NB4 (cell line): Measurements from ENCODE around the gene DBF4.

Experiments used
- DNase-seq: peaks from one replicate; pipeline ENCODE4 v3.0.0; 2010; ENCODE audit warnings: low read depth
- H3K4me3 ChIP-seq: one replicate; pipeline ENCODE4 v1.5.1; 2011; ENCODE audit warnings: mild to moderate bottlenecking, low read depth, low read length, moderate library complexity
- MYC ChIP-seq: IDR thresholded peaks from 2 replicates; pipeline ENCODE4 v1.6.1; 2011; ENCODE audit warnings: low read depth, low read length
- POLR2A ChIP-seq: IDR thresholded peaks from 2 replicates; pipeline ENCODE4 v1.6.1; 2011; ENCODE audit warnings: mild to moderate bottlenecking; ENCODE audit not compliant: insufficient read length; ENCODE audit errors: extremely low read depth
- TF ChIP-seq, protein P1 (sequence below): IDR thresholded peaks from 2 replicates; pipeline ENCODE4 v1.6.1; 2011; ENCODE audit warnings: low read depth, low read length
- TF ChIP-seq, protein P2 (sequence below): IDR thresholded peaks from one replicate; pipeline ENCODE4 v1.5.1; 2012; ENCODE audit warnings: low read depth, low read length

The DBF4 gene

DNA sequence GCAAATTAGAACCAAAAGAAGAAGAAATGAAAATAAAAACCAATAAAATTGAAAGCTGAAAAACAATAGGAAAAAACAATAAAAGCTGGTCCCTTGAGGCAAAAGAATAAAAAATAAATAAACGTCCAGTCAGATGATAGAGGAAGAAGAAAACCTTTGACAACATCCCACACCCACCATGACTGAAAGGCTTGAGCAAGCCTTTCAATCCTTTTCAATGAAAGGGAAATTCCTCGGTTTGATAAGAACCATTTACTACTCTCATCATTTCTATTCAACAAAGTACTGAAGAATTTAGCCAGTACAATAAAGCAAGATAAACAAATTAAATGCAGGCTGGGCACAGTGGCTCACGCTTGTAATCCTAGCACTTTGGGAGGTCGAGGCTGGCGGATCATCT, 3.9 kb upstream of the DBF4 start:
- TF ChIP-seq MYC (no peak), POLR2A (no peak)
- TF ChIP-seq, protein P1, sequence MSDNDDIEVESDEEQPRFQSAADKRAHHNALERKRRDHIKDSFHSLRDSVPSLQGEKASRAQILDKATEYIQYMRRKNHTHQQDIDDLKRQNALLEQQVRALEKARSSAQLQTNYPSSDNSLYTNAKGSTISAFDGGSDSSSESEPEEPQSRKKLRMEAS: no peak
- TF ChIP-seq, protein P2, sequence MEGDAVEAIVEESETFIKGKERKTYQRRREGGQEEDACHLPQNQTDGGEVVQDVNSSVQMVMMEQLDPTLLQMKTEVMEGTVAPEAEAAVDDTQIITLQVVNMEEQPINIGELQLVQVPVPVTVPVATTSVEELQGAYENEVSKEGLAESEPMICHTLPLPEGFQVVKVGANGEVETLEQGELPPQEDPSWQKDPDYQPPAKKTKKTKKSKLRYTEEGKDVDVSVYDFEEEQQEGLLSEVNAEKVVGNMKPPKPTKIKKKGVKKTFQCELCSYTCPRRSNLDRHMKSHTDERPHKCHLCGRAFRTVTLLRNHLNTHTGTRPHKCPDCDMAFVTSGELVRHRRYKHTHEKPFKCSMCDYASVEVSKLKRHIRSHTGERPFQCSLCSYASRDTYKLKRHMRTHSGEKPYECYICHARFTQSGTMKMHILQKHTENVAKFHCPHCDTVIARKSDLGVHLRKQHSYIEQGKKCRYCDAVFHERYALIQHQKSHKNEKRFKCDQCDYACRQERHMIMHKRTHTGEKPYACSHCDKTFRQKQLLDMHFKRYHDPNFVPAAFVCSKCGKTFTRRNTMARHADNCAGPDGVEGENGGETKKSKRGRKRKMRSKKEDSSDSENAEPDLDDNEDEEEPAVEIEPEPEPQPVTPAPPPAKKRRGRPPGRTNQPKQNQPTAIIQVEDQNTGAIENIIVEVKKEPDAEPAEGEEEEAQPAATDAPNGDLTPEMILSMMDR: no peak
- no peak for DNase-seq
- H3K4me3 ChIP-seq: no peak overlapping the region

DNA sequence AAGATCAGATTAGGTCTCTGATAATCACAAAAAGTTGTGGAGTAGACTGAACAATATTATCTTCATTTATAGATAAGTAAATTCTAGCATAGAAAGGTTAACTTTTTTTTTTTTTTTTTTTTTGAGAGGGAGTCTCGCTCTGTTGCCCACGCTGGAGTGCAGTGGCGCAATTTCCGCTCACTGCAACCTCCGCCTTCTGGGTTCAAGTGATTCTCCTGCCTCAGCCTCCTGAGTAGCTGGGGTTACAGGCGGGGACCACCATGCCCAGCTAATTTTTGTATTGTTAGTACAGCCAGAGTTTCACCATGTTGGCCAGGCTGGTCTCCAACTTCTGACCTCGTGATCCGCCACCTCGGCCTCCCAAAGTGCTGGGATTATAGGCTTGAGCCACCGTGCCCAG, 3.0 kb upstream of the DBF4 start:
- peak; percentile 15 for DNase-seq
- peak overlapping the region; percentile 81 for H3K4me3 ChIP-seq

DNA sequence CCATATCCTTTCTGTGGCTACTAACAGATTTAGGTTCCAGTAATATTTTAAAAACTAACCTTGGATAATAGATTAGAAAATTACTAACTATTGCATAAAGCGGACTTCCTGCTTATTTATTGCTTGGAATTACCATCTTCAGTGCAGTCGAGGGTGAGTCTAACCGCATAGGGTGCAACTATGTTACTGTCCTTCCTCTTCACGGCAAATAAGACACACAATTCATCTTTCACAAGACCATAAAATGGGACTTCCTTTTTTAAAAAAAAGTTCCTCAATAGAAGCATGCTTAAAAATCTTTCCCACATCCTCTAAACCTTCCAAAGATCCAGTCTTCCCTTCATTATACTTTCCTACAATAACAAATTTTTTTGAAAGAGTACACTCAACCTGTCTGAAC, 2.2 kb upstream of the DBF4 start:
- TF ChIP-seq MYC: no peak; the same call in 1 of the 2 replicates
- TF ChIP-seq, protein P1: no peak; the same call in 1 of the 2 replicates
- TF ChIP-seq POLR2A: no peak
- TF ChIP-seq, protein P2: no peak
- DNase-seq: peak; percentile 94
- H3K4me3 ChIP-seq: peak overlapping the region; percentile 81

DNA sequence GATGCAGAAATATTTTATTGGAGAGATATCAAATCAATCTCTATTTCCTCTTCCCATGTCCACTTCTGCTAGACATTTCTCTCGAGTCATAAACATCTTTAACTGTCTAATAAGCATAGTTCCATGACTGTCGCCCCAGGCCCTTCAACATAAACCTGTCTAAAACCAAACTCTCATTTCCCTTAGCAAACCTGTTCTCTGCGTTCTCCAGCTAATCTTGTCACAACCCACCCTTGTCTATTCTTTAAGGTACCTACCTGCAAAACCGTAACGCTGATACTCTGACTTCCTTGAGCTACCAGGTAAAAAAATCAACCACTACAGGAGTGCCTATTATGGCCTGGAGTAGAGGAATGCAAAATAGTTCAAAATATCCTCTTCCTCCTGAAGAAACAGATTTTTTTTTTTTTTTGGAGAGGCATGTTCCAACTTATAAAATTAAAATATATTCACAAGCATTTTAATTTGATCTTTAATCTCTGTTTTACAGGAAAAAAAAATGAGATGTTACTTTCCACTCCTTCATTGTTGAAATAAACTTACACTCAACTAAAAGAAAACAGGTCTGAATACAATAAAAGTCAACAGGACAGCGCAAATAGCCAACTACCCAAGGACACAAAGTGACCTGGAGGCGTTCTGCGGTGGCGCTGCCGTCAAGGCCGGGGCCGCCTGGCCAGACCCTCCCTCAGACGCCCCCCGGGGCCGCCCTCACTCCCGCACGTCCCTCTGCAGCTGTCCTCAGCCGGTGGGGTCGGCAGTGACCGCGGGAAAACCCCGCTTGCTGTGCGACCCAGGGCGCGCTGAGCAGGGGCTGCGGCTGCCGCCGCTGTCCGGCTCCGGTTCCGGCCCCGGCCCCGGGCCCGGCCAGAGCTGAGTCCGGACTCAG, 898 bp upstream of the DBF4 start:
- DNase-seq: peak; percentile 33
- peak overlapping the region; percentile 81 for H3K4me3 ChIP-seq
- TF ChIP-seq, protein P1: no peak
- TF ChIP-seq MYC: no peak
- TF ChIP-seq POLR2A: no peak
- TF ChIP-seq, protein P2: no peak

GRCh38 chr7:87876869-87877234, 559 bp downstream of the DBF4 start:
- TF ChIP-seq, protein P2: no peak
- TF ChIP-seq POLR2A (no peak), MYC (peak; percentile 70)
- TF ChIP-seq, protein P1: peak; percentile 59
- DNase-seq: peak; percentile 80
- peak overlapping the region; percentile 93 for H3K4me3 ChIP-seq

GRCh38 chr7:87877366-87878040, 1.2 kb downstream of the DBF4 start:
- peak overlapping the region; percentile 93 for H3K4me3 ChIP-seq
- TF ChIP-seq, protein P1: no peak
- TF ChIP-seq MYC (no peak), POLR2A (no peak)
- TF ChIP-seq, protein P2: no peak
- DNase-seq: peak; percentile 9
